ENCODE results near the gene ZNF573.
A peak's percentile ranks its signal among the peaks of the same experiment; 100 is the strongest.
"Not testable (repeated sequence)": the region's sequence is repeated elsewhere in the genome, so short reads cannot be mapped to it uniquely, and the experiment has no call there.

ZNF573 gene

GRCh38 chr19:37779127-37780005 is at the start of gene ZNF573:
ZNF573 (minus strand) TSS chr19:37779586; CDS start chr19:37773729, 5,857 bp downstream.
- Histone ChIP-seq H3K27me3 (ENCODE audit: control insufficient read depth, insufficient read depth, low read length) (no peaks in the 10 kb centered on the region), H3K9me3 (ENCODE audit: control insufficient read depth, insufficient read depth, low read length) (no peaks in the 10 kb centered on the region; the same call in 1 of the 2 replicates), H3K27ac (ENCODE audit: low read length) (no peak within 1 kb of the TSS), H3K36me3 (ENCODE audit: control insufficient read depth, insufficient read depth, low read length) (no peaks in the 10 kb centered on the region), H3K4me1 (ENCODE audit: control insufficient read depth, insufficient read depth, low read length) (no peaks in the 10 kb centered on the region), H3K4me3 (ENCODE audit: low read length) (peak within 1 kb of the TSS; percentile 86)
- peak; percentile 72 for DNase-seq (ENCODE audit: low read depth, low spot score)
- no CpG with 5 or more reads among the region's 47 CpGs for WGBS (ENCODE audit: insufficient coverage, insufficient read length)

- Histone ChIP-seq H3K4me3 (ENCODE audit: low read length) (peak overlapping the region; percentile 73), H3K27me3 (ENCODE audit: control insufficient read depth, insufficient read depth, low read length) (no peaks in the 10 kb centered on the region), H3K9me3 (ENCODE audit: control insufficient read depth, insufficient read depth, low read length) (no peaks in the 10 kb centered on the region), H3K36me3 (ENCODE audit: control insufficient read depth, insufficient read depth, low read length) (no peaks in the 10 kb centered on the region), H3K27ac (ENCODE audit: low read length) (no peak overlapping the region), H3K4me1 (ENCODE audit: control insufficient read depth, insufficient read depth, low read length) (no peaks in the 10 kb centered on the region)
- DNase-seq (ENCODE audit: low read depth, low spot score), result peak; percentile 83
- WGBS (ENCODE audit: insufficient coverage, insufficient read length), result no CpG with 5 or more reads among the region's 60 CpGs
These were observed 38.0 kb upstream of the ZNF573 start for GRCh38 chr19:37817180-37817981.

- H3K4me3 ChIP-seq (ENCODE audit: low read length); H3K27me3 ChIP-seq (ENCODE audit: control insufficient read depth, insufficient read depth, low read length); H3K4me1 ChIP-seq (ENCODE audit: control insufficient read depth, insufficient read depth, low read length); DNase-seq (ENCODE audit: low read depth, low spot score); H3K36me3 ChIP-seq (ENCODE audit: control insufficient read depth, insufficient read depth, low read length); H3K9me3 ChIP-seq (ENCODE audit: control insufficient read depth, insufficient read depth, low read length); H3K27ac ChIP-seq (ENCODE audit: low read length): not testable (repeated sequence)
- WGBS (ENCODE audit: insufficient coverage, insufficient read length), result no CpG with 5 or more reads among the region's 5 CpGs
These were observed 36.2 kb upstream of the ZNF573 start for GRCh38 chr19:37815611-37816010.

GRCh38 chr19:37813340-37813739 is 34.0 kb upstream of the ZNF573 start:
- H3K27me3 ChIP-seq (ENCODE audit: control insufficient read depth, insufficient read depth, low read length), result no peaks in the 10 kb centered on the region
- H3K4me3 ChIP-seq (ENCODE audit: low read length), result no peak overlapping the region
- no peaks in the 10 kb centered on the region for H3K9me3 ChIP-seq (ENCODE audit: control insufficient read depth, insufficient read depth, low read length)
- DNase-seq (ENCODE audit: low read depth, low spot score), result no peak
- WGBS (ENCODE audit: insufficient coverage, insufficient read length), result no CpG with 5 or more reads among the region's 2 CpGs
- H3K4me1 ChIP-seq (ENCODE audit: control insufficient read depth, insufficient read depth, low read length), result no peaks in the 10 kb centered on the region
- no peak overlapping the region for H3K27ac ChIP-seq (ENCODE audit: low read length)
- no peaks in the 10 kb centered on the region for H3K36me3 ChIP-seq (ENCODE audit: control insufficient read depth, insufficient read depth, low read length)

GRCh38 chr19:37809366-37809765 is 30.0 kb upstream of the ZNF573 start:
- Histone ChIP-seq H3K36me3 (ENCODE audit: control insufficient read depth, insufficient read depth, low read length) (no peaks in the 10 kb centered on the region), H3K27ac (ENCODE audit: low read length) (no peak overlapping the region), H3K4me3 (ENCODE audit: low read length) (no peak overlapping the region), H3K9me3 (ENCODE audit: control insufficient read depth, insufficient read depth, low read length) (no peaks in the 10 kb centered on the region; the same call in 1 of the 2 replicates), H3K27me3 (ENCODE audit: control insufficient read depth, insufficient read depth, low read length) (no peaks in the 10 kb centered on the region), H3K4me1 (ENCODE audit: control insufficient read depth, insufficient read depth, low read length) (no peaks in the 10 kb centered on the region)
- WGBS (ENCODE audit: insufficient coverage, insufficient read length), result no CpG with 5 or more reads among the region's 5 CpGs
- no peak for DNase-seq (ENCODE audit: low read depth, low spot score)

GRCh38 chr19:37803249-37803840 is 24.0 kb upstream of the ZNF573 start:
- H3K9me3 ChIP-seq (ENCODE audit: control insufficient read depth, insufficient read depth, low read length), result peaks cover 9% of the 10 kb centered on the region

GRCh38 chr19:37790244-37790925 is 11.0 kb upstream of the ZNF573 start:
- no peaks in the 10 kb centered on the region; the same call in 1 of the 2 replicates for H3K9me3 ChIP-seq (ENCODE audit: control insufficient read depth, insufficient read depth, low read length)
- WGBS (ENCODE audit: insufficient coverage, insufficient read length), result no CpG with 5 or more reads among the region's 46 CpGs
- no peak overlapping the region for H3K4me3 ChIP-seq (ENCODE audit: low read length)
- no peak for DNase-seq (ENCODE audit: low read depth, low spot score)
- H3K27me3 ChIP-seq (ENCODE audit: control insufficient read depth, insufficient read depth, low read length), result no peaks in the 10 kb centered on the region
- H3K4me1 ChIP-seq (ENCODE audit: control insufficient read depth, insufficient read depth, low read length), result no peaks in the 10 kb centered on the region
- no peaks in the 10 kb centered on the region; the same call in 1 of the 2 replicates for H3K36me3 ChIP-seq (ENCODE audit: control insufficient read depth, insufficient read depth, low read length)
- no peak overlapping the region for H3K27ac ChIP-seq (ENCODE audit: low read length)

More at GRCh38 chr19:37803249-37803840, 24.0 kb upstream of the ZNF573 start:
- WGBS (ENCODE audit: insufficient coverage, insufficient read length), result no CpG with 5 or more reads among the region's 7 CpGs
- no peak overlapping the region for H3K4me3 ChIP-seq (ENCODE audit: low read length)
- DNase-seq (ENCODE audit: low read depth, low spot score), result no peak
- no peaks in the 10 kb centered on the region for H3K27me3 ChIP-seq (ENCODE audit: control insufficient read depth, insufficient read depth, low read length)
- H3K4me1 ChIP-seq (ENCODE audit: control insufficient read depth, insufficient read depth, low read length), result no peaks in the 10 kb centered on the region
- H3K27ac ChIP-seq (ENCODE audit: low read length), result no peak overlapping the region
- no peaks in the 10 kb centered on the region for H3K36me3 ChIP-seq (ENCODE audit: control insufficient read depth, insufficient read depth, low read length)

GRCh38 chr19:37778613-37779126 is 716 bp downstream of the ZNF573 start:
- H3K27me3 ChIP-seq (ENCODE audit: control insufficient read depth, insufficient read depth, low read length), result no peaks in the 10 kb centered on the region
- no peak overlapping the region for H3K27ac ChIP-seq (ENCODE audit: low read length)
- no peaks in the 10 kb centered on the region for H3K36me3 ChIP-seq (ENCODE audit: control insufficient read depth, insufficient read depth, low read length)
- no CpG with 5 or more reads among the region's 7 CpGs for WGBS (ENCODE audit: insufficient coverage, insufficient read length)
- no peaks in the 10 kb centered on the region for H3K4me1 ChIP-seq (ENCODE audit: control insufficient read depth, insufficient read depth, low read length)
- H3K9me3 ChIP-seq (ENCODE audit: control insufficient read depth, insufficient read depth, low read length), result no peaks in the 10 kb centered on the region
- H3K4me3 ChIP-seq (ENCODE audit: low read length), result peak overlapping the region; percentile 86; the same call in 1 of the 2 replicates
- DNase-seq (ENCODE audit: low read depth, low spot score), result no peak

GRCh38 chr19:37770985-37771384 is 8.4 kb downstream of the ZNF573 start:
- no CpG with 5 or more reads among the region's 1 CpG for WGBS (ENCODE audit: insufficient coverage, insufficient read length)
- Histone ChIP-seq H3K4me1 (ENCODE audit: control insufficient read depth, insufficient read depth, low read length) (no peaks in the 10 kb centered on the region), H3K4me3 (ENCODE audit: low read length) (no peak overlapping the region), H3K9me3 (ENCODE audit: control insufficient read depth, insufficient read depth, low read length) (no peaks in the 10 kb centered on the region), H3K36me3 (ENCODE audit: control insufficient read depth, insufficient read depth, low read length) (no peaks in the 10 kb centered on the region), H3K27ac (ENCODE audit: low read length) (no peak overlapping the region), H3K27me3 (ENCODE audit: control insufficient read depth, insufficient read depth, low read length) (no peaks in the 10 kb centered on the region)
- DNase-seq (ENCODE audit: low read depth, low spot score), result no peak

Data from iPS DF 6.9 (cell line).